GM23338 (cell line): ENCODE measurements around the gene MTHFSD.
A peak's percentile ranks its signal among the peaks of the same experiment; 100 is the strongest.

Source experiments
- EZH2 ChIP-seq: fragments of 200-600 bp; sonication (generic); IDR thresholded peaks from one replicate; pipeline ENCODE4 v1.8.0; 2017; ENCODE audit warnings: antibody characterized with exemption, mild to moderate bottlenecking, low read depth; ENCODE audit not compliant: unreplicated experiment
- EZH2phosphoT487 ChIP-seq: fragments of 200-600 bp; sonication (generic); IDR thresholded peaks from one replicate; pipeline ENCODE4 v1.8.1; 2018; ENCODE audit warnings: antibody characterized with exemption; ENCODE audit not compliant: unreplicated experiment
- JUNB ChIP-seq: IDR thresholded peaks from one replicate; pipeline ENCODE4 v1.6.1; 2016; ENCODE audit warnings: antibody characterized with exemption; ENCODE audit not compliant: unreplicated experiment
- POLR2AphosphoS5 ChIP-seq: IDR thresholded peaks from 2 replicates; pipeline ENCODE4 v1.6.1; 2016; ENCODE audit warnings: antibody characterized with exemption, low read depth
- TF ChIP-seq, protein P1 (sequence below), 2 experiments: fragments of 200-600 bp in 1 of 2; sonication (generic) in 1 of 2; conservative IDR thresholded peaks; 2 replicates each; pipeline versions ENCODE4 v1.5.1 to v1.6.1; 2016 to 2017; ENCODE audit warnings: antibody characterized with exemption in 2 of 2, low read depth in 2 of 2, mild to moderate bottlenecking in 2 of 2, moderate library complexity in 1 of 2
- TF ChIP-seq, protein P2 (sequence below): IDR thresholded peaks from one replicate; pipeline ENCODE4 v1.6.1; 2018; ENCODE audit warnings: antibody characterized with exemption; ENCODE audit not compliant: unreplicated experiment
- TF ChIP-seq, protein P3 (sequence below): IDR thresholded peaks from 2 replicates; pipeline ENCODE4 v1.6.1; 2016; ENCODE audit warnings: antibody characterized with exemption

DNA sequence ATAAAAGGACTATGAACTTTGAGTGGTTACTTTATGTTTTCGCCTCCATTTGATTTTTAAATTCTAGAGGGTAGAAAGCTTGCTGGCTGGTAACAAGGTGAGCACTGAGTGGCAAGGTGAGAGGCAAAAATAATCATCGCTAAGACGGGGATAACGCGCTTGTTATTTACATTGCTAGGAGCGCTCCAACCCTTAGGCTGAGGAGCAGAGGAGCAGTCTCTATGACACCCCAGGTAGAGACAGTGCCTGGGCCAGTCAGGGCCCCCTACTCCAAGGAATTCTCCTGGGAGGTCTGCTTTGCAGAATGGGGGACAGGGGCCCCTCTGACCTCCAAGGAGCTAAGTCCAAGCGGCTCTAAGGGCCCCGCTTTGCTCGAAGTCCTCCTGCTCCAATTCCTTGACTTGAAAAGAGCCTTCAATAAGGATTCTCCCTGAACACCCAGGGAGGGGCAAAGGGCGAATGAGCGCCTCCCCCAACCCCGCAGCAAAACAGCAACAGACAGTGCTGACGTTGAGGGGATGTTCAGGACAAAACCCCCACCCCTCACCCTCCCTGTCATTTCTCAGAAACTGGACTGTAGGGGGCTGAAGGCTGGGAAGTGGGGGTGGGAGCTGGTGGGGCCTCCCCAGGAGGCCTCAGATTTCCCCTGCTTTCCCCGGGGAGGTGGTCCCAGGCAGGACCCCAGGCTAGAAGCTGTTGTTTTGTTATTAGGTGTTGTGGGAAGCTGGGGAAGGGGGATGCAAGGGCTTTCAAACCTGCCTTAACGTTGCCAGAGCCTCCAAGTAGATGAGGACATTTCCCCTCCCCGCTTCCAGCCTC lies 54.9 kb downstream of the MTHFSD start:
- TF ChIP-seq EZH2phosphoT487 (no peak), POLR2AphosphoS5 (no peak), JUNB (no peak), EZH2 (peak; percentile 66)
- TF ChIP-seq, protein P1, sequence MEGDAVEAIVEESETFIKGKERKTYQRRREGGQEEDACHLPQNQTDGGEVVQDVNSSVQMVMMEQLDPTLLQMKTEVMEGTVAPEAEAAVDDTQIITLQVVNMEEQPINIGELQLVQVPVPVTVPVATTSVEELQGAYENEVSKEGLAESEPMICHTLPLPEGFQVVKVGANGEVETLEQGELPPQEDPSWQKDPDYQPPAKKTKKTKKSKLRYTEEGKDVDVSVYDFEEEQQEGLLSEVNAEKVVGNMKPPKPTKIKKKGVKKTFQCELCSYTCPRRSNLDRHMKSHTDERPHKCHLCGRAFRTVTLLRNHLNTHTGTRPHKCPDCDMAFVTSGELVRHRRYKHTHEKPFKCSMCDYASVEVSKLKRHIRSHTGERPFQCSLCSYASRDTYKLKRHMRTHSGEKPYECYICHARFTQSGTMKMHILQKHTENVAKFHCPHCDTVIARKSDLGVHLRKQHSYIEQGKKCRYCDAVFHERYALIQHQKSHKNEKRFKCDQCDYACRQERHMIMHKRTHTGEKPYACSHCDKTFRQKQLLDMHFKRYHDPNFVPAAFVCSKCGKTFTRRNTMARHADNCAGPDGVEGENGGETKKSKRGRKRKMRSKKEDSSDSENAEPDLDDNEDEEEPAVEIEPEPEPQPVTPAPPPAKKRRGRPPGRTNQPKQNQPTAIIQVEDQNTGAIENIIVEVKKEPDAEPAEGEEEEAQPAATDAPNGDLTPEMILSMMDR (conservative IDR thresholded peaks at IDR 0.05; ENCODE audit: low read depth in 2 of 2): no peak
- TF ChIP-seq, protein P2, sequence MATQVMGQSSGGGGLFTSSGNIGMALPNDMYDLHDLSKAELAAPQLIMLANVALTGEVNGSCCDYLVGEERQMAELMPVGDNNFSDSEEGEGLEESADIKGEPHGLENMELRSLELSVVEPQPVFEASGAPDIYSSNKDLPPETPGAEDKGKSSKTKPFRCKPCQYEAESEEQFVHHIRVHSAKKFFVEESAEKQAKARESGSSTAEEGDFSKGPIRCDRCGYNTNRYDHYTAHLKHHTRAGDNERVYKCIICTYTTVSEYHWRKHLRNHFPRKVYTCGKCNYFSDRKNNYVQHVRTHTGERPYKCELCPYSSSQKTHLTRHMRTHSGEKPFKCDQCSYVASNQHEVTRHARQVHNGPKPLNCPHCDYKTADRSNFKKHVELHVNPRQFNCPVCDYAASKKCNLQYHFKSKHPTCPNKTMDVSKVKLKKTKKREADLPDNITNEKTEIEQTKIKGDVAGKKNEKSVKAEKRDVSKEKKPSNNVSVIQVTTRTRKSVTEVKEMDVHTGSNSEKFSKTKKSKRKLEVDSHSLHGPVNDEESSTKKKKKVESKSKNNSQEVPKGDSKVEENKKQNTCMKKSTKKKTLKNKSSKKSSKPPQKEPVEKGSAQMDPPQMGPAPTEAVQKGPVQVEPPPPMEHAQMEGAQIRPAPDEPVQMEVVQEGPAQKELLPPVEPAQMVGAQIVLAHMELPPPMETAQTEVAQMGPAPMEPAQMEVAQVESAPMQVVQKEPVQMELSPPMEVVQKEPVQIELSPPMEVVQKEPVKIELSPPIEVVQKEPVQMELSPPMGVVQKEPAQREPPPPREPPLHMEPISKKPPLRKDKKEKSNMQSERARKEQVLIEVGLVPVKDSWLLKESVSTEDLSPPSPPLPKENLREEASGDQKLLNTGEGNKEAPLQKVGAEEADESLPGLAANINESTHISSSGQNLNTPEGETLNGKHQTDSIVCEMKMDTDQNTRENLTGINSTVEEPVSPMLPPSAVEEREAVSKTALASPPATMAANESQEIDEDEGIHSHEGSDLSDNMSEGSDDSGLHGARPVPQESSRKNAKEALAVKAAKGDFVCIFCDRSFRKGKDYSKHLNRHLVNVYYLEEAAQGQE: no peak
- TF ChIP-seq, protein P3, sequence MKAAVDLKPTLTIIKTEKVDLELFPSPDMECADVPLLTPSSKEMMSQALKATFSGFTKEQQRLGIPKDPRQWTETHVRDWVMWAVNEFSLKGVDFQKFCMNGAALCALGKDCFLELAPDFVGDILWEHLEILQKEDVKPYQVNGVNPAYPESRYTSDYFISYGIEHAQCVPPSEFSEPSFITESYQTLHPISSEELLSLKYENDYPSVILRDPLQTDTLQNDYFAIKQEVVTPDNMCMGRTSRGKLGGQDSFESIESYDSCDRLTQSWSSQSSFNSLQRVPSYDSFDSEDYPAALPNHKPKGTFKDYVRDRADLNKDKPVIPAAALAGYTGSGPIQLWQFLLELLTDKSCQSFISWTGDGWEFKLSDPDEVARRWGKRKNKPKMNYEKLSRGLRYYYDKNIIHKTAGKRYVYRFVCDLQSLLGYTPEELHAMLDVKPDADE: no peak
